ENCODE measurements around the gene PRIM2.
"Not testable (repeated sequence)": the region's sequence is repeated elsewhere in the genome, so short reads cannot be mapped to it uniquely, and the experiment has no call there.

Gene PRIM2

DNA sequence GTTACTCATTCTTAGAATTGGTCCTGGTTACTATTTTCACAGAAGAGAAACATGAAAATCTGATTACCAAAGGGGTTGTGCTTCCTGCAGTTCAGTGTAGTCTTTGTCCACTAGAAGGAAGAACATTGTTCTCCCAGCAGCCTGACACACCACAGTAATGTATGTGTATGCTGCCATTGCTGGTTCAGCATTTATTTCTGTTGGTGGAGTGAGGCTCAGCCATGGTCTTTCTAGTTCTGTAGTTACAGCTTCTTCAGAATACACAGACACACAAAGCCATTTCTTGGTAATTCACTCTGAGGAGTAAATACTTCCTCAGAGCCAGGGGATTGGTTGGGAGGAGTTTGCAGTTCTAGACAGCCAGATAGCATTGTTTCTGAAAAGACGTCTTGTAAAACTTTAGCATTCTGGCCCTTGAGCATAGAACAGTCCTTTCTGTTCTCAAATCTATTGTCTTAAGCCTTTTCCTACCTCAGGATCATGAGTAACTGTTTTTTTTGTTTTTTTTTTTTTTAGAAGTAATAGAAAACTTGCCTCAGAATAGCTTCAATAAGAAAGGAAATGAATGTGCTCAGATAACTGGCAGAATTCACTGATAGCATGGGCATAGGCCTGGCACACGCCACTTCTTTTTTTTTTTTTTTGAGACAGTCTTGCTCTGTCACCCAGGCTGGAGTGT is 128.5 kb downstream of the PRIM2 start:
- DNase-seq (ENCODE audit: low read depth in 2 of 2): not testable (repeated sequence)

DNA sequence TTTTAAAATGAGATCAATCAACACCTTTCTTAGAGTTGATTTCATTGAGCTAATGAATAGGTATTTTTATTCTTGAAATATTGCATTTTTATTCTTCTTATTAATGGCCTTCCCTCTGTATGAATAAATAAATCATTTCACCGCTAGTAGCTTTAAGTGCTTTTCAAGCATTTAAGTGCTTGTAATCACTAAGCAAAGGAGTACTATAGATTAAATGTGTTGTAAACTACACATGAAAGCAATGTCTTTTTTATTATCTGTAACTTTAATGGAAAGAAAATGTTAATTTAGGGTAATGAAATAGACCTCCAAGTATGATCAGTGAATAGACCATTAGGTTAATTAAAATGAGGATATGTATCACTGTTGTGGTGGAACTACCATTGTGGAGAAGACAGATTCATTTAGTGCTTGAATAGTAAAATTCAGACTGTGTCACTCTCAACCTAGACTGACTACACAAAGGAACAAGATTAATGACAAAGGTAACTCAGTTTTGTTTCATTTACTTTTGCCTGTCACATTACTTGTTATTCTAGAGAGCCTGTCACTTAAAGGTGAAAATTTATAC is 132.2 kb downstream of the PRIM2 start:
- not testable (repeated sequence) for DNase-seq (ENCODE audit: low read depth in 2 of 2)

GRCh38 chr6:57459781-57460180 is 142.4 kb downstream of the PRIM2 start:
- DNase-seq (ENCODE audit: low read depth in 2 of 2): not testable (repeated sequence)

DNA sequence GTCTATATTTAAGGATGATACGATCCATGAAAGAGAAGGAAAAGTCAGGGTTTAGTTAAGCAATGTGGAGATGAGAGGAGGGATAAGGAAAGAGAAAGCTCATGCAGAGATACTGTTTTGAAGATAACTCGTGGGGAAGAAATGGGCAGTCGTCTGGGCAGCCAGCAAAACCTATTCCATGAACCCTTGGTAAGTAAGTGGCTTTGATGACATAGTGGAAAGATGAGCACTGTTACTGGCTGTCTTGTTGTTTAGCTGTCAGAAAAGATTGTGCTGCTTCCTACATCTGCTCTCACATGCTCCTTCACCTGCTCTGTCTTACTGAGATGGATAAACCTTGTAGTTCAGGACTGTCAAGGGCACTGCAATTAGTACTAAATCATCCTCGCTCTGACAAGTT is 143.6 kb downstream of the PRIM2 start:
- DNase-seq (ENCODE audit: low read depth in 2 of 2): not testable (repeated sequence)

GRCh38 chr6:57463809-57464208 is 146.4 kb downstream of the PRIM2 start:
- not testable (repeated sequence) for DNase-seq (ENCODE audit: low read depth in 2 of 2)

GRCh38 chr6:57465968-57466367 is 148.5 kb downstream of the PRIM2 start:
- not testable (repeated sequence) for DNase-seq (ENCODE audit: low read depth in 2 of 2)

GRCh38 chr6:57469072-57469471 is 151.6 kb downstream of the PRIM2 start:
- DNase-seq (ENCODE audit: low read depth in 2 of 2): no peak

GRCh38 chr6:57470148-57470547 is 152.7 kb downstream of the PRIM2 start:
- DNase-seq (ENCODE audit: low read depth in 2 of 2): not testable (repeated sequence)

DNA sequence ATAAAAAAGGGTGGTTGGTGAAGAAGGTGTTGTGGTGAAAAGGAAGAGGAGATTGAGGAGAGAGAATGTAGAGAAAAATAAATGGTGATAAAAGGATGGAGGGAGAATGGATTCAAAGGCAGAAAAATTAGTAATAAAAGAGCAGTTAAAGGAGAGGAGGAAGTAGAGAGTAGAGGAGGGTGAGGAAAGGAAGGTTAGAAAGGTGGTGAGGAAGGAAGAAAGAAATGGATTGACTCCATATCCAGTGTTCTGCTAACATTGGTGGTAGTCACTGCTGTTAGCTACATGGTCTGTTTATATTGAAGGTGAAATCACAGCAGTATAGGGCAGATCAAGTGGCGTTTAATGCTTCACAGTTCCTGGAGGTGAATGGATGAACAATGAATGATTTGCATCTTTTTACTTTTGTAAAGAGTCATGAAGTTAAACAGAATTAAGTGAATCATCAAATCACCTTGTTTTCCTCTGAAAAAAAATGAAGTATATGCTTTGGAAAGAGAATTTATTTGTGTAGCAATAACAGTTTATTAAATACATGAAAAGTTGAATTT is 154.0 kb downstream of the PRIM2 start:
- DNase-seq (ENCODE audit: low read depth in 2 of 2): not testable (repeated sequence)

GRCh38 chr6:57472861-57473362 is 155.5 kb downstream of the PRIM2 start:
- peak; percentile 94 to 97 for DNase-seq (ENCODE audit: low read depth in 2 of 2)

GRCh38 chr6:57474862-57475475 is 157.5 kb downstream of the PRIM2 start:
- peak; percentile 80 to 85 for DNase-seq (ENCODE audit: low read depth in 2 of 2)

- not testable (repeated sequence) for DNase-seq (ENCODE audit: low read depth in 2 of 2)
These were observed 158.2 kb downstream of the PRIM2 start for GRCh38 chr6:57475656-57476055.

DNA sequence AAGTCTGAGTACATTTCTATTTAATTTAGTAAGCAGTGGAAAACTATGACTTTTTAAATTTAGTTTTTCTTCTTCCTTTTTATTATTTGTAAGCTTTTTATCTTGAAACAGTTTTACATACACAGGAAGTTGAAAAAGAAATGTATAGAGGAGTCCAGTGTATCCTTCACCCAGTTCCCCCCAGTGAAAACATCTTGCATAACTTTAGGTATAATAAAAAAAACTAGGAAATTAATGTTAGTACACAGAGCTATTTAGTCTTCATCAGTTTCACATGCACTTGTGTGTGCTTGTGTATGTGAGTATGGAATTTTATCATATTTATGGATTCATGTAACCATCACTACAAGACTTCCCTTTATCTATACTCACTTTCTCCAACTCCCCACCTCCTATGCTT is 162.8 kb downstream of the PRIM2 start:
- not testable (repeated sequence) for DNase-seq (ENCODE audit: low read depth in 2 of 2)

DNA sequence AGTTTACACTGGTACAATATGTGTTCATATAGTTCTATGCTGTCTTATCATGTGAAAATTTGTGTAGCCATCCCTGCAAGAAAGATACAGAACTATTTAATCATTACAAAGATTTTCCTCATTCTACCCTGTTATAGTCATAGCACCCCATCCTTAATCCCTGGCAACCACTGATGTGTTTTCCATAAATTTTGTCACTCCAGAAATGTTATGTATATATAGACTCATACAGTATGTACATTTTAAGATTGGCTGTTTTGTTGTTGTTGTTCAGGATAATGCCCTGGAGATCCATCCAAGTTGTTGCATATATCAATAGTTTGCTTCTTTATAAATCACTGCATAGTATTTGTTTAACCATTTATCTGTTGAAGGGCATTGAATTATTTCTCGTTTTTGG is 163.7 kb downstream of the PRIM2 start:
- DNase-seq (ENCODE audit: low read depth in 2 of 2): not testable (repeated sequence)

GRCh38 chr6:57482471-57482870 is 165.0 kb downstream of the PRIM2 start:
- DNase-seq (ENCODE audit: low read depth in 2 of 2): not testable (repeated sequence)

- DNase-seq (ENCODE audit: low read depth in 2 of 2): peak; percentile 39 to 40
These were observed 169.2 kb downstream of the PRIM2 start for GRCh38 chr6:57486494-57487081.

DNA sequence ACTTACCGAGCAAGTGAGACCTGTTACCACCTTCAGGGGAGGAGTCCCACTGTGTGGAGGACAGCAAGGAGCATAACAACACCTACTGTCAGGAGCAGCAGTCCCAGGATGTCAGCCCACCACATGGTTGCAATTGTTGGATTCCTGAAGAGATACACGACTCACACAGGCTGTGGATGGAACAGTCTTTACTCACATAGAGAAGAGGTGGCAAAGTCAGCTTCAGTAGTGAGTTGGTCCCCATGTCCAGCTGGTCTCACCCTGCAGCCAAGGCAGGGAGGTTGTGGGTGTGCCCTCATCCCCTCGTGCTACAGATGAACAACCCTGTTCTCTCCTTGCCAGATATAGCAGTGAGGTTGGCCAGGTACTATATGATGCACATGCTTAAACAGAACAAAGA is 171.1 kb downstream of the PRIM2 start:
- not testable (repeated sequence) for DNase-seq (ENCODE audit: low read depth in 2 of 2)

DNA sequence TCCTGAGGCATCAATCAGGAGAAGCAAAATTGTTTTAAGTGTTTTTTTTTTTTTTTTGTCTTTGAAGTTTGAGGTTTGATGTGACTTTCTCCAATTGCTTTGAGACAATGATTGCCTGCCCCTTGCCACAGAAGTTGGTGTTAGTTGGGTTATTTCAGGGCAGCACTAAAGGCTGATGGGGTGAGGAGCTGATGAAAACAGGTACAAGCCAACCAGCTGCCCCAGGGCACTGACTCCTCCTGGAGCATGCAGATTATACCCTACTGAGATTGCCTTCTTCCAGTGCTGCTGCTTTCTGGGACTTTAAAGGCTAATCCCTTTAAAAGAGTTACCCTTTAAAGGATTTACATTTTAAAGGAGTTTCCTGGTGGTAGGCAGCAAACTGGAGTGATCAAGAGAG is 172.5 kb downstream of the PRIM2 start:
- DNase-seq (ENCODE audit: low read depth in 2 of 2): not testable (repeated sequence)

- DNase-seq (ENCODE audit: low read depth in 2 of 2): not testable (repeated sequence)
These were observed 174.4 kb downstream of the PRIM2 start for GRCh38 chr6:57491795-57492194.

- DNase-seq (ENCODE audit: low read depth in 2 of 2): not testable (repeated sequence)
These were observed 178.8 kb downstream of the PRIM2 start for GRCh38 chr6:57496251-57496650.

GRCh38 chr6:57500368-57501021 is 183.1 kb downstream of the PRIM2 start:
- DNase-seq (ENCODE audit: low read depth in 2 of 2): peak; percentile 70 to 73

DNA sequence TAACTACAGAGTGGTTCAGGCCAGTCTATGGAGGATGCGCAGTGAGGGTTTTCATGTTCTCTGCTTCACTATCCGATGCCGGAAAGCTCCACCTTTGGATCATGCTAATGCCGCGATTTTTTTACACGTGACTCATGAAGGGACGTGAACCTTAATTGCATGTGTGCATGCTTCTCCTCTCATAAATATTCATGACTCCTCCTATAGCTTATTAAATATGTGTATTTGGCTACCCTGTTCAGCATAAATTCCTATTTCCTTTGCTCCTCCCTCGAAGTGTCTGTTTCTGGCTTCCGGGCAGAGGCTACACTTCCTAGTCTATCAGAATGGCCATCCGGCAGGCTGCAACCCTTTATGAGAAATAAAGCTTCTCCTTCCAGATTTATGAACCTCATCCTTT is 185.0 kb downstream of the PRIM2 start:
- not testable (repeated sequence) for DNase-seq (ENCODE audit: low read depth in 2 of 2)
